ENCODE data around the gene SCAMP2. TPM values are rescaled to one million over a fixed set of nuclear protein-coding genes. Genes with fewer than 3 reads are reported as not detected.

The SCAMP2 gene
- polyA plus RNA-seq, 2 donors = 58.9 to 62.3 TPM

DNA sequence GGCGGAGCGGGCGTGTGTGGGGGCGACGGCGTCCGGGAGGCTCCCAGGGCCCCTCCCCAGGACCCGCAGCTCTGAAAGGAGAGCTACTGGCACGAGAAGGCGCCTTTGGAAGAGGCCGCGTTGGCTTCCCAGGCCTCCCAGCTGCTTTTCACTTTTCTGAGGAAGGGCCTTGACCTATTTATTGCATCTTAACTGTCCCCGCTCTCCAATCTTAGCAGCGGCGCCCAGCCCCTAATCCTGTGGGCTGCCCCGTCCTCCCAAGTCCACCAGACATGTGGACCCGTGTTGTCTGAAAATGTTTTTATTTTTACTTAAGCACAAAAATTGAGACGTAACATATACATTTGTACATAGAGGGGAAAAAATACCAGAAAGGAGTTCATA lies 29.7 kb downstream of the SCAMP2 start:
- Histone ChIP-seq H3K27ac (ENCODE audit: low read depth in 2 of 2, low read length in 1 of 2) (peak overlapping the region; percentile 91 to 96), H3K9me3 (ENCODE audit: control insufficient read depth in 2 of 2, insufficient read depth in 1 of 2, low read depth in 1 of 2, low read length in 1 of 2) (no peaks in the 10 kb centered on the region), H3K4me1 (ENCODE audit: control insufficient read depth in 2 of 2, insufficient read depth in 2 of 2, low read length in 1 of 2) (peaks cover 2 to 21% of the 10 kb centered on the region in 2 donors), H3K4me3 (ENCODE audit: low read depth in 1 of 2, low read length in 2 of 2) (peak overlapping the region; percentile 55 to 85), H3K27me3 (ENCODE audit: control insufficient read depth in 1 of 2, insufficient read depth in 2 of 2, low read length in 2 of 2) (no peaks in the 10 kb centered on the region), H3K36me3 (ENCODE audit: control insufficient read depth in 2 of 2, insufficient read depth in 2 of 2, low read length in 1 of 2) (peaks cover 5 to 40% of the 10 kb centered on the region in 2 donors)
- 16% methylated on average over 18 of the region's 18 CpGs for WGBS, 2 donors

DNA sequence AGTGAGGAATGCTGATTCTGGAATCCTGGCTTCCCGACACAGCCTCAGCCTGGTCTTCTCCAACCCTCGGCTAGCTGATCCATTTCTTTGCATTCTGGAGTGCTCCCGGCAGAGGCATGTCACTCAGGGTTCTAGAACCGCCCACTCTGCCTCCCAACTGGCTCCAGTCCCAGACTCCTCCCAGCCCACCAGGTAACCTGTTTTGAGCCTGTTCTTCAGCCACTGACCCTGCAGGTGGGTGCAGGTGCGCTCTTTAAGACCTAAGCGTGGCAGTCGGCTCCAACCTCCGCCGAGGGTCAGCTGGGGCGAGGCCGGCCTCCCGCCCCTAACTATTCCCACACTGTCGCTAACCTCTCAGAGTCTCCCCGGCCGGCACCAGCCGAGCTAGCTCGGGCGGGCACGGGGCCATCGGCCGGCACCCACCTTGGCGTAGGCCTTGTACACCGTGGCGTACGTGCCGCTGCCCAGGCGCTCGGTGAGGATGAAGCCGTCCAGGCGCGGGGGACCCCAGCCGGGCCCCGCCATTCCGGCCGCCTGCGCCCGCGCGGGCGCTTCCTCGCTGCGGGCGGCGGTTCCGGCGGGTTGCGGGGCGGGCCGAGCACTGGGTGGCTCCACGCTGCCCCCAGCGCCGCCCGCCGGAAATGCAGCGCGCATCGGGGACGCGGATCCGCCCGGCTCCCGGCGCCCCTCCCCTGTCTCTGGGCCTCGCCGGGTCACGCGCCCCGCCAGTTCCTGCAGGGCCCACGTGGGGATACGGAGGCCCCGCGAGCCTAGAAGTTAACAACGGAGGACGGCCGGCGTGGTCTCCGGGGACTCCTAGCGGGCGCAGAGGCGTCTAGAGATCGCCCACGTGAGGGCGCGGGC lies 30.4 kb downstream of the SCAMP2 start, which contains the start of gene ULK3:
Gene ULK3 (minus strand): TSS at position 576 of the 864 bp plus-strand sequence. CDS start 51 bp downstream, at position 525.
- peak within 1 kb of the TSS; percentile 85 to 88 for H3K4me3 ChIP-seq (ENCODE audit: low read depth in 1 of 2, low read length in 2 of 2)
- no peaks in the 10 kb centered on the region for H3K27me3 ChIP-seq (ENCODE audit: control insufficient read depth in 1 of 2, insufficient read depth in 2 of 2, low read length in 2 of 2)
- 0 to 1% methylated on average over 74 to 84 of the region's 84 CpGs for whole genome bisulfite sequencing, 2 donors
- peaks cover 5 to 39% of the 10 kb centered on the region in 2 donors for H3K36me3 ChIP-seq (ENCODE audit: control insufficient read depth in 2 of 2, insufficient read depth in 2 of 2, low read length in 1 of 2)
- H3K4me1 ChIP-seq (ENCODE audit: control insufficient read depth in 2 of 2, insufficient read depth in 2 of 2, low read length in 1 of 2) = peaks cover 2 to 21% of the 10 kb centered on the region in 2 donors
- H3K9me3 ChIP-seq (ENCODE audit: control insufficient read depth in 2 of 2, insufficient read depth in 1 of 2, low read depth in 1 of 2, low read length in 1 of 2) = no peaks in the 10 kb centered on the region
- peak within 1 kb of the TSS; percentile 91 to 96 for H3K27ac ChIP-seq (ENCODE audit: low read depth in 2 of 2, low read length in 1 of 2)

DNA sequence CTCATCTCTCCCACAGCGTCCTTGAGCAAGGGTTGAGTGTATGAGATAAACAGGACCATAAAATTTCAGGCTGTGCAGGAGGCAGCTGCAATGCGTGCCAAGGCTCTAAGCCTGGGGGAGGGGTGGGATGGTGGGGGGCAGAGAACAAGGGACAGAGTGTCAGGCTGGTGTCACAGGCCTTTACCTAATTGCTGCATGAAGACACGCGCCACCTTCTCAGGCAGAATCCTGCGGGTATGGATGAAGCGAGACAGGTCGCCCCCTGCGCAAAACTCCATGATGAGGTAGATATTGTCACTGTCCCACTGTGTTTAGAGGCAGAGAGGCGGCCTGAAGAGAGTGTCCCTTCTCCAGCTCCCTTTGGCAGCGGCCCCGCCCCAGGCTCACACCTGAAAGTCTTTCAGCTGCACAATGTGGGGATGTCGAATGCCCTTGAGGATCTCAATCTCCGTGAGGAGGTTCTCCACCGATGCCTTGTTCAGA lies 31.2 kb downstream of the SCAMP2 start:
- 72 to 73% methylated on average over 14 of the region's 14 CpGs for WGBS, 2 donors
- Histone ChIP-seq H3K27me3 (ENCODE audit: control insufficient read depth in 1 of 2, insufficient read depth in 2 of 2, low read length in 2 of 2) (no peaks in the 10 kb centered on the region), H3K36me3 (ENCODE audit: control insufficient read depth in 2 of 2, insufficient read depth in 2 of 2, low read length in 1 of 2) (peaks cover 6 to 37% of the 10 kb centered on the region in 2 donors), H3K4me1 (ENCODE audit: control insufficient read depth in 2 of 2, insufficient read depth in 2 of 2, low read length in 1 of 2) (peaks cover 2 to 19% of the 10 kb centered on the region in 2 donors), H3K4me3 (ENCODE audit: low read depth in 1 of 2, low read length in 2 of 2) (peak overlapping the region; percentile 85 to 88), H3K9me3 (ENCODE audit: control insufficient read depth in 2 of 2, insufficient read depth in 1 of 2, low read depth in 1 of 2, low read length in 1 of 2) (no peaks in the 10 kb centered on the region), H3K27ac (ENCODE audit: low read depth in 2 of 2, low read length in 1 of 2) (peak overlapping the region in 1 of 2 donors; percentile 96)

DNA sequence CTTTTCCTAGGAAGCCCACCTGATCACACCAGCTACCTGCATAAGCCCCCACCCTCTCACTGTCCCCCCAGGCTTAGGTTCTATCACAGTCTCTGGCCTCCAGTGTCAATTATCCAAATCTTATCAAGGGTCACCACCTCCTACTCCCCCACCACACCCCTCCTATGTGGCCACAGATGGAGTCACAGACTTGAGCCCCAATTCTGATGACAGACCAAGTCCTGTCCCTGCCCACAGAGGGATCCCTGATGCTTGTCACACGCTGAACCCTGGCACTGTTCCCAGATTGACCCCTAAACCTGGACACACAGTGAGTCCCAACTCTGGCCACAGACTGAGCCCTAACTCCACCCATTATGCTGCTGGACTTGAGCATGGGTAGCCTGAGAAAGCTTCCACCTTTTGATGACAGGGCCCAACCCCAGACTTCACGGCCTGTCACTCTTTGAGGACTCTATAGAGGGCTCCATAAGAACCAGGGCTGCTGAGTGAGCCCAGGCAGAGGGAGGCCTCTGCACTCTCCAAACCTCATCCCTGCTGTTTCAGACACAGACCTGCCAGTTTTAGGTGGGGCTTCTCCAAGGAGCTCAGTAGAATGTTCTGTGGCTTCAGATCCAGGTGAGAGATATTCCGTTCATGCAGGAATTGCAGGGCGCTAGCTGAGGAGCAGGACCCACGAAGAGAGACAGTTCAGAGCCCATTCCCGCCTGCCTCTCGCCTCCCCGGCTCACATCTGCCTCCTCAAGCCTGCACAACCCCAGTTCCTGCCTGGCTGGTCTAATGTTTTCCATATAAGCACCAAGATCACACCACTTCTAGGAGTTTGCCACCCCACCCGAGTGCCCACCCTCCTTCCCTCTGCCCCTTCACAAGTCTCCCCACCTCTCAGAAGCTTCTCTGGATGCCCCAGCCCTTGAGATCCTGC lies 32.1 kb downstream of the SCAMP2 start:
- no peaks in the 10 kb centered on the region for H3K27me3 ChIP-seq (ENCODE audit: control insufficient read depth in 1 of 2, insufficient read depth in 2 of 2, low read length in 2 of 2)
- 85 to 92% methylated on average over 9 of the region's 9 CpGs for WGBS, 2 donors
- H3K4me1 ChIP-seq (ENCODE audit: control insufficient read depth in 2 of 2, insufficient read depth in 2 of 2, low read length in 1 of 2) = peaks cover 2 to 19% of the 10 kb centered on the region in 2 donors
- peak overlapping the region in 1 of 2 donors; percentile 56 for H3K27ac ChIP-seq (ENCODE audit: low read depth in 2 of 2, low read length in 1 of 2)
- peak overlapping the region; percentile 85 to 88 for H3K4me3 ChIP-seq (ENCODE audit: low read depth in 1 of 2, low read length in 2 of 2)
- H3K9me3 ChIP-seq (ENCODE audit: control insufficient read depth in 2 of 2, insufficient read depth in 1 of 2, low read depth in 1 of 2, low read length in 1 of 2) = no peaks in the 10 kb centered on the region
- peaks cover 12 to 44% of the 10 kb centered on the region in 2 donors for H3K36me3 ChIP-seq (ENCODE audit: control insufficient read depth in 2 of 2, insufficient read depth in 2 of 2, low read length in 1 of 2)

DNA sequence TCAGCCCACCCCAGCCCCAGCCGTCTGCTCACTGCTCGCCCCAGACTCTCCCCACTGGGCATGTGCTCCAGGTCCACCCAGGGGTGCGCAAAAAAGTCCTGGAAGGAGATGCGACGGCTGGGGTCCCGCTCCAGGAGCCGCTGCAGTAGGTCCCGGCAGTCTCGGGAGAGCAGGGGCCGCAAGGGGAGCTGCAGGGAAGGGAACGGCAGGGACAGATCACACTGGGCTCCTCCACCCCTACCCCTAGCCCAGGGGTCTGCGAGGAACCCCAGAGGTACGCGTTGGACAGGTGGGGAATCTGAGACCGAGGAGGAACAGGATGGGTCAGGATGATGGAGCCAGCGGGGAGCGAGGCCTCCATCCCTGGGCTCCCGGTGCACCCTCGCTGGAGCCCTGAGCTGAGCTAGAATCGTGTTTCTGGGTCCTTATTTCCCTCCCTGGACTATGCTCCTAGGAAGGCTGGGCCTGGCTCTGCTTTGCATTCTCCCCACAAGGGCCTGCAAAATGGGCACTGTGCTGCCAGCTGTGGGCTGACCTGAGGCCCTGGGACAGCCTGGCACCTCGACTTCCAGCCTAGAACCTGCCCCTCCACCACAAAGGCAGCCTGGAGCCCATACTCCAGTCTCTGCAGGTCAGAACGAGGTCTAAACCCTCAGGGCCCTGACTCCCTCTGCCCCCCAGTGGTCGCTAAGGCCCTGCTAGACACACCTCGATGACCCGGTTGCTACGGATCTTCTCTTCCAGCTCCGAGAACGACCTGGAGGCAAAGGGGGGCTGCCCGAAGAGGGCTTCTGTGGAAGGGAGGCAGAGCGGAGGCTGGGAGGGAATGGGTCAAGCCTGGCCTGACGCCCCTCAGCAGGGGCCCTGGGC lies 33.4 kb downstream of the SCAMP2 start:
- H3K36me3 ChIP-seq (ENCODE audit: control insufficient read depth in 2 of 2, insufficient read depth in 2 of 2, low read length in 1 of 2) = peaks cover 12 to 43% of the 10 kb centered on the region in 2 donors
- no peaks in the 10 kb centered on the region for H3K27me3 ChIP-seq (ENCODE audit: control insufficient read depth in 1 of 2, insufficient read depth in 2 of 2, low read length in 2 of 2)
- no peaks in the 10 kb centered on the region for H3K9me3 ChIP-seq (ENCODE audit: control insufficient read depth in 2 of 2, insufficient read depth in 1 of 2, low read depth in 1 of 2, low read length in 1 of 2)
- 83 to 87% methylated on average over 31 of the region's 31 CpGs for WGBS, 2 donors
- H3K4me1 ChIP-seq (ENCODE audit: control insufficient read depth in 2 of 2, insufficient read depth in 2 of 2, low read length in 1 of 2) = peaks cover 2 to 16% of the 10 kb centered on the region in 2 donors
- no peak overlapping the region for H3K27ac ChIP-seq (ENCODE audit: low read depth in 2 of 2, low read length in 1 of 2)
- no peak overlapping the region for H3K4me3 ChIP-seq (ENCODE audit: low read depth in 1 of 2, low read length in 2 of 2)

DNA sequence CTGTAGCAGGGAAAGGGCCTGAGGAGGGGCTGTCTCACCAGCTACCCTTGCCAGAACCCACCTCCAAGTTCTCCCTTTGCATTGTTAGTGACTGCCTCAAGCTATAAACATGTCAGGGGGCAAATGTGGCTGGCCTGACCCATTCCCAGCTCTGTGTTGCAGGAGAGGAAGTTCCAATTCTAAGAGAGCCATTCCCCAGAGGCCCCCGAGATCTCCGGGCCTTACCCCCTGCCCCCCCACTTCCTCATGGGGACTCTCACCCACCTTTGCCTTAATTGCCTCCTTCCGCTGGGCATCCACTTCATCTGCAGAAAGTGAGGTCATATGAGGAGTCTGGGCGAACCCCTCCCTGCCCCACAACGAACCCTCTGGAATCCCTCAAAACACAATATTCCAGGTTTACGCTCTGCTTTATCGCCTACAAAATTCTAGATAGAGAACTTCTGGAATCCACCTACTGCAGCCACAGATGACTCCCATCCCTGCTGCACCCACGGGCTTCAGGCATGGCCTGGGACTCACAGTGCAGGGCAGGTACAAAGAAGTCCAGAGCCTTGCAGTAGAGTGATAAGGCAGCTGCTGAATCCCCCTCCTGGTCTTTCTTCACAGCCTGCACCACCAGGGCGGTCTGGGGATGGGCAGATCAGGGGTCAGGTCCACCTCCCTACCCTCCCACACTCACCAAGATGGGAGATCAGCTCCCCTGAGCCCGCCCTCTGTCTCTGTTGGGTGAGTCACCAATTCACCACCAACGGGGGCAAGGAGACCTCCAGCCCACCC lies 34.2 kb downstream of the SCAMP2 start:
- WGBS, 2 donors = 83 to 90% methylated on average over 11 of the region's 11 CpGs
- Histone ChIP-seq H3K9me3 (ENCODE audit: control insufficient read depth in 2 of 2, insufficient read depth in 1 of 2, low read depth in 1 of 2, low read length in 1 of 2) (no peaks in the 10 kb centered on the region), H3K36me3 (ENCODE audit: control insufficient read depth in 2 of 2, insufficient read depth in 2 of 2, low read length in 1 of 2) (peaks cover 12 to 43% of the 10 kb centered on the region in 2 donors)

DNA sequence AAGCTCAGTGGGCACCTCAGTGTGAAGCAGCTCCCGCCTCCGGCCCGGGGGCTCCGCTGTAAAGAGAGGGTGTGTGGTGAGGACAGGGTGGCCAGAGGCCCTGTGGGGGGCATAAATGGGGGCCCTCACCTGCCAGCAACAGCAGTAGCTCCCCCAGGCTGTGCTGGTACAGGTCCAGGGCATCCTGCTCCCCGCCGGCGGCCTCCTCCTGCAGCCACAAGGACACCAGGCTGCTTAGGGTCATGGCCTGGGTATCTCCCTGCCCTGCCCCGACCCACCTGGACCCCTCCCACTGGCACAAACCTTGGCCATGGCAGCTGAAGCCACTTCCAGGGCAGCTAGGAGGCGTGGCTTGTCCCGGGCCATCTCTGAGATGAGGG lies 35.0 kb downstream of the SCAMP2 start:
- Histone ChIP-seq H3K9me3 (ENCODE audit: control insufficient read depth in 2 of 2, insufficient read depth in 1 of 2, low read depth in 1 of 2, low read length in 1 of 2) (no peaks in the 10 kb centered on the region), H3K4me3 (ENCODE audit: low read depth in 1 of 2, low read length in 2 of 2) (no peak overlapping the region), H3K27ac (ENCODE audit: low read depth in 2 of 2, low read length in 1 of 2) (no peak overlapping the region), H3K36me3 (ENCODE audit: control insufficient read depth in 2 of 2, insufficient read depth in 2 of 2, low read length in 1 of 2) (peaks cover 12 to 43% of the 10 kb centered on the region in 2 donors), H3K27me3 (ENCODE audit: control insufficient read depth in 1 of 2, insufficient read depth in 2 of 2, low read length in 2 of 2) (no peaks in the 10 kb centered on the region), H3K4me1 (ENCODE audit: control insufficient read depth in 2 of 2, insufficient read depth in 2 of 2, low read length in 1 of 2) (peaks cover 0 to 5% of the 10 kb centered on the region in 2 donors)
- WGBS, 2 donors = 88 to 94% methylated on average over 7 to 10 of the region's 10 CpGs

More for the DNA sequence above, 34.2 kb downstream of the SCAMP2 start:
- Histone ChIP-seq H3K27me3 (ENCODE audit: control insufficient read depth in 1 of 2, insufficient read depth in 2 of 2, low read length in 2 of 2) (no peaks in the 10 kb centered on the region), H3K27ac (ENCODE audit: low read depth in 2 of 2, low read length in 1 of 2) (no peak overlapping the region), H3K4me3 (ENCODE audit: low read depth in 1 of 2, low read length in 2 of 2) (no peak overlapping the region), H3K4me1 (ENCODE audit: control insufficient read depth in 2 of 2, insufficient read depth in 2 of 2, low read length in 1 of 2) (peaks cover 2 to 13% of the 10 kb centered on the region in 2 donors)

DNA sequence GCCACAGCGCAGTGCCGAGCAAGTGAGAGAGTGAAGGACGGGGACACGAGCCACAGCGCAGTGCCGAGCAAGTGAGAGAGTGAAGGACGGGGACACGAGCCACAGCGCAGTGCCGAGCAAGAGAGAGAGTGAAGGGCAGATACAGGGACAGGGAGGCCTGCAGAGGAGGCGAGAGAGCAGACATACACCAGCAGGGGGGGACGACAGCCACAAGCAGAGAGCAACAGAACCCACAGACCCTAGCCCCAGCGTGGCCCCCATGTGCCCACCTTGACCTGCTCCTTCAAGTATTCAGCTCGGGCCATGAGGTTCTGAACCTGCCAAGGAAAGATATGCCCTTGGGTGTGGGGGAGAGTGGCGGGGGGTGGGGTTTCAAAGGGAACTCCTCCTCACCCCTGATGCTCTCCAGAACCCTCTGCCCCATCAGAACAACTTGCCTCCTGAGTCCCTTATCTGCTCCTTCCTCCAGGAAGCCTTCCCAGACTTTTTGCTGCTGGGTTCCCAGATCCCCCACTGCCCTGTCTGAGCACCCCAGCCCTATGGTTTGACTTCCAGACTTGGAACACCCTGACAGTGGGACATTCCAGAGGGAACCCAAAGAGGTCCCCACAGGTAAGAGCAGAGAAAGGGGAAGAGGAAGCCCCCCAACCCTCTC lies 35.6 kb downstream of the SCAMP2 start:
- Histone ChIP-seq H3K36me3 (ENCODE audit: control insufficient read depth in 2 of 2, insufficient read depth in 2 of 2, low read length in 1 of 2) (peaks cover 12 to 43% of the 10 kb centered on the region in 2 donors), H3K27me3 (ENCODE audit: control insufficient read depth in 1 of 2, insufficient read depth in 2 of 2, low read length in 2 of 2) (no peaks in the 10 kb centered on the region), H3K27ac (ENCODE audit: low read depth in 2 of 2, low read length in 1 of 2) (no peak overlapping the region), H3K4me1 (ENCODE audit: control insufficient read depth in 2 of 2, insufficient read depth in 2 of 2, low read length in 1 of 2) (peaks cover 0 to 6% of the 10 kb centered on the region in 2 donors), H3K4me3 (ENCODE audit: low read depth in 1 of 2, low read length in 2 of 2) (no peak overlapping the region), H3K9me3 (ENCODE audit: control insufficient read depth in 2 of 2, insufficient read depth in 1 of 2, low read depth in 1 of 2, low read length in 1 of 2) (no peaks in the 10 kb centered on the region)
- WGBS, 2 donors = 81 to 88% methylated on average over 15 of the region's 15 CpGs
